Measurements from ENCODE around the gene GNAQ. TPM values are rescaled to one million over a fixed set of nuclear protein-coding genes. Genes with fewer than 3 reads are reported as not detected.

GNAQ gene
- total and polyA plus RNA-seq, 8 donors, result 13.1 to 75.3 (median 38.5) TPM

- no peaks in the 10 kb centered on the region for H3K27me3 ChIP-seq
- H3K36me3 ChIP-seq, result no peaks in the 10 kb centered on the region
- no peaks in the 10 kb centered on the region for H3K9me3 ChIP-seq
- DNase-seq, result no peak
- H3K4me1 ChIP-seq, result peaks cover 0 to 64% (median 24%) of the 10 kb centered on the region in 4 donors
- intact Hi-C loops (cut with DNase I; ENCODE audit: low total_unique reads), result no loop called here
- H3K27ac ChIP-seq, result no peak overlapping the region
- 90 to 97% (median 93%) methylated on average over 3 of the region's 3 CpGs for WGBS, 5 donors
- no peak for TF ChIP-seq POLR2A (IDR thresholded peaks at IDR 0.05)
- TF ChIP-seq, protein P1, sequence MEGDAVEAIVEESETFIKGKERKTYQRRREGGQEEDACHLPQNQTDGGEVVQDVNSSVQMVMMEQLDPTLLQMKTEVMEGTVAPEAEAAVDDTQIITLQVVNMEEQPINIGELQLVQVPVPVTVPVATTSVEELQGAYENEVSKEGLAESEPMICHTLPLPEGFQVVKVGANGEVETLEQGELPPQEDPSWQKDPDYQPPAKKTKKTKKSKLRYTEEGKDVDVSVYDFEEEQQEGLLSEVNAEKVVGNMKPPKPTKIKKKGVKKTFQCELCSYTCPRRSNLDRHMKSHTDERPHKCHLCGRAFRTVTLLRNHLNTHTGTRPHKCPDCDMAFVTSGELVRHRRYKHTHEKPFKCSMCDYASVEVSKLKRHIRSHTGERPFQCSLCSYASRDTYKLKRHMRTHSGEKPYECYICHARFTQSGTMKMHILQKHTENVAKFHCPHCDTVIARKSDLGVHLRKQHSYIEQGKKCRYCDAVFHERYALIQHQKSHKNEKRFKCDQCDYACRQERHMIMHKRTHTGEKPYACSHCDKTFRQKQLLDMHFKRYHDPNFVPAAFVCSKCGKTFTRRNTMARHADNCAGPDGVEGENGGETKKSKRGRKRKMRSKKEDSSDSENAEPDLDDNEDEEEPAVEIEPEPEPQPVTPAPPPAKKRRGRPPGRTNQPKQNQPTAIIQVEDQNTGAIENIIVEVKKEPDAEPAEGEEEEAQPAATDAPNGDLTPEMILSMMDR (IDR thresholded peaks at IDR 0.05), result no peak
- no peak for TF ChIP-seq EP300 (IDR thresholded peaks at IDR 0.05)
- no peak for TF ChIP-seq POLR2AphosphoS5 (IDR thresholded peaks at IDR 0.05)
- H3K4me3 ChIP-seq, result no peak overlapping the region
Observed at GRCh38 chr9:77901018-77901417, 130.6 kb downstream of the GNAQ start.

DNA sequence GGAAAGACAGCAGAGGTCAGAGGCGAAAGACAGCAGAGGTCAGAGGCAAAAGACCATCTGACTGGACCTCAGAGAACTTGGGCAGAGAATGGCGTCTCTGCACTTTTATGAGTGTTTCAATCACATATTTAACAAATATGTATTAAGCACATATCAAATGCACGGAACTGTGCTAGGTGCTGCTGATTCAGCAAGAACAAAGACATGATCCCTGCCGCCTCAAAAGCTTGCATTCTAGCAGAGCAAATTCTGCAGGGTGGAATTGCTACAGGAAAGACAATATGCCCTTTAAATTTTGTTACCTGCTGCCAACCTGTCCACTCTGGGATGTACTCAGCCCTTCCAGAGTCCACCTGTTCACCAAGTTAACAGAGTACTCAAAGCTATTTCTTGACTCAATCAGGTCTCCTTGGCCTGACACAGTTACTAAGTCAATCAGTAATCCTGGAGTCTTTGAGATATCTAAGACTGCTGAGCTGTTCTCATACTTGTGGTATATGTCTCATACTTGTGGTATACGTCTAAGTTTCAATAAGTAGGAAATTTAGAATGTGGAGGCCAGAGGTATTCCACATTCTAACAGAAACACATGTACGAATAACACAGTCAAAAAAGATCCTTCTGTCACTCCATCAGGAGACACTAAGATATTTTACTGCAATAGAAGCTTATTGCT lies 131.8 kb downstream of the GNAQ start:
- Histone ChIP-seq H3K4me1 (peaks cover 0 to 52% (median 16%) of the 10 kb centered on the region in 4 donors), H3K36me3 (peaks cover 0 to 8% (median 5%) of the 10 kb centered on the region in 4 donors), H3K27ac (no peak overlapping the region), H3K27me3 (no peaks in the 10 kb centered on the region), H3K9me3 (no peaks in the 10 kb centered on the region), H3K4me3 (no peak overlapping the region)
- WGBS, 5 donors, result 84 to 90% (median 87%) methylated on average over 6 of the region's 6 CpGs
- DNase-seq, result no peak
- intact Hi-C loops (cut with DNase I; ENCODE audit: low total_unique reads), result no loop called here
- no peak for TF ChIP-seq EP300 (IDR thresholded peaks at IDR 0.05)
- TF ChIP-seq POLR2A (IDR thresholded peaks at IDR 0.05), result no peak
- TF ChIP-seq, protein P1 (IDR thresholded peaks at IDR 0.05), result no peak
- no peak for TF ChIP-seq POLR2AphosphoS5 (IDR thresholded peaks at IDR 0.05)

DNA sequence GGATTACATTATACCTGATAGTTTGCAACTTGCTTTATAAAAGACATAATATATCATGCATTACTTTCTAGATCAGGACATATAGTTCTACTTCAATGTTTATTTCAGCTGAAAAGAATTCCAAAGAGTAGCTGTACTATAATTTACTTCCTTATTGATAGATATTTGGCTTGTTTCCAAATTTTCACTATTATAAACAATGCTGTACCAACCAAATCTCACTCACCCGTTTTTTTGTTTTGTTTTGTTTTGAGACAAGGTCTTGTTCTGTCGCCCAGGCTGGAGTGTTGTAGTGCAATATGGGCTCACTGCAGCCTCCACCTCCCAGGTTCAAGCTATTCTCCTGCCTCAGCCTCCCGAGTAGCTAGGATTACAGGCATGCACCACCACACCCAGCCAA lies 132.7 kb downstream of the GNAQ start:
- no peak for TF ChIP-seq EP300 (IDR thresholded peaks at IDR 0.05)
- TF ChIP-seq, protein P1 (IDR thresholded peaks at IDR 0.05), result no peak
- TF ChIP-seq POLR2AphosphoS5 (IDR thresholded peaks at IDR 0.05), result no peak
- TF ChIP-seq POLR2A (IDR thresholded peaks at IDR 0.05), result no peak
- peaks cover 0 to 50% (median 13%) of the 10 kb centered on the region in 4 donors for H3K4me1 ChIP-seq
- DNase-seq, result no peak

GRCh38 chr9:77896938-77897667 lies 134.5 kb downstream of the GNAQ start:
- no peak overlapping the region for H3K4me3 ChIP-seq
- TF ChIP-seq, protein P1 (IDR thresholded peaks at IDR 0.05), result no peak
- TF ChIP-seq EP300 (IDR thresholded peaks at IDR 0.05), result no peak
- TF ChIP-seq POLR2A (IDR thresholded peaks at IDR 0.05), result no peak
- TF ChIP-seq POLR2AphosphoS5 (IDR thresholded peaks at IDR 0.05), result no peak
- intact Hi-C loops (cut with DNase I; ENCODE audit: low total_unique reads), result no loop called here
- no peaks in the 10 kb centered on the region for H3K9me3 ChIP-seq
- peaks cover 0 to 8% (median 5%) of the 10 kb centered on the region in 4 donors for H3K36me3 ChIP-seq
- peaks cover 0 to 50% (median 11%) of the 10 kb centered on the region in 4 donors for H3K4me1 ChIP-seq
- no peaks in the 10 kb centered on the region for H3K27me3 ChIP-seq
- H3K27ac ChIP-seq, result peak overlapping the region in 1 of 5 donors; percentile 10
- peak in 1 of 2 donors; percentile 60 for DNase-seq
- WGBS, 5 donors, result 54 to 70% (median 69%) methylated on average over 8 of the region's 8 CpGs

More for the DNA sequence above, 132.7 kb downstream of the GNAQ start:
- Histone ChIP-seq H3K4me3 (no peak overlapping the region), H3K27ac (no peak overlapping the region), H3K9me3 (no peaks in the 10 kb centered on the region), H3K27me3 (no peaks in the 10 kb centered on the region), H3K36me3 (peaks cover 0 to 8% (median 5%) of the 10 kb centered on the region in 4 donors)
- WGBS, 5 donors, result 36 to 54% (median 50%) methylated on average over 3 of the region's 3 CpGs
- intact Hi-C loops (cut with DNase I; ENCODE audit: low total_unique reads), result no loop called here
